Epithelial cell of esophagus (primary cell): ENCODE results near the gene SMOC2.

Experiments used
- DNase-seq: peaks from one replicate; pipeline ENCODE4 v3.0.0; 2010; ENCODE audit warnings: low read depth
- H3K4me3 ChIP-seq: 2 replicates; pipeline ENCODE4 v1.5.1; 2011; ENCODE audit warnings: mild to moderate bottlenecking, low read length, control low read depth
- CTCF ChIP-seq: IDR thresholded peaks from 2 replicates; pipeline ENCODE4 v1.5.1; 2011; ENCODE audit warnings: low read depth, mild to moderate bottlenecking, low read length, control low read depth, inconsistent platforms; ENCODE audit not compliant: insufficient read depth; ENCODE audit errors: missing control alignments

The SMOC2 gene

GRCh38 chr6:168624540-168624939 is 183.6 kb downstream of the SMOC2 start:
- DNase-seq: no peak
- H3K4me3 ChIP-seq: no peak overlapping the region
- TF ChIP-seq CTCF: no peak

DNA sequence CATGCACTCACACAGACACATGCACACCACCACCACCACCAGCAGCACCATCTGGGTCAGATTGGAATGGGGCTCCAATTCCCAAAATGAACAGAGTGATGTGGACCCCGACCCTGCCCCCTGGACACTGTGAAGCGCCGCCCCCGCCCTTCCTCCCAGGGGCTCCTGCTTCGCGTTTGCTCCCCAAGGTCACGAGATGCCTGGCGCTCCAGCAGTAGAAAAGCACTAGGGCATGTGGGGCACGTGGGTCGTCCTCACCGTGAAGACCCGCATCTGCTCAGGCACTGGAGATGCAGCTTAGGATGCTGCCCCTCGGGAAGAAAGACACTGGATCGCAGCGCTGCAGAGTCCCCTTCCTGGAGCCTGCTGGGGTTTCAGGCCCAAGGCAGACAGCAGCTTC is 184.0 kb downstream of the SMOC2 start:
- H3K4me3 ChIP-seq: no peak overlapping the region
- no peak for DNase-seq
- TF ChIP-seq CTCF: no peak

DNA sequence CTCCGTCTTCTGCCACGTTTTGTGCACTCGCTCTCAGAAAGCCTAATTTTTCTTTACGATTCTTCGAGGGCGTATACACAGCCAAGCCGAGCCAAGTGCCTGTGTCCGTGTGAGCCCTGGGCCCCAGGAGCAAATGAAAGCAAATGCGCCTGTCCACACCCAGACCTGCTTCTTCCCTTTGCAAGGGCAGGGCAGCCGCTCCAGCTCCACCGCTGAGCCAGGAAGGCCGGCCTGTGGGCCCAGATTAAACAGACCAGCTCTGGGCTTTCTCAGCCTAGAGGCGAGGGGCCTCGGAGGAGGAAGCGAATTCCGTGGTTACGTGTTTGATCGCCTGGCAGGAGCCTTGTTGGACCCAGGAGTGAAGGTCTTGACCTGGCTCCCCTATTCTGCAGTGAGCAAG is 184.6 kb downstream of the SMOC2 start:
- DNase-seq: no peak
- TF ChIP-seq CTCF: no peak
- no peak overlapping the region for H3K4me3 ChIP-seq

GRCh38 chr6:168626046-168626602 is 185.1 kb downstream of the SMOC2 start:
- no peak for DNase-seq
- H3K4me3 ChIP-seq: no peak overlapping the region
- TF ChIP-seq CTCF: no peak

DNA sequence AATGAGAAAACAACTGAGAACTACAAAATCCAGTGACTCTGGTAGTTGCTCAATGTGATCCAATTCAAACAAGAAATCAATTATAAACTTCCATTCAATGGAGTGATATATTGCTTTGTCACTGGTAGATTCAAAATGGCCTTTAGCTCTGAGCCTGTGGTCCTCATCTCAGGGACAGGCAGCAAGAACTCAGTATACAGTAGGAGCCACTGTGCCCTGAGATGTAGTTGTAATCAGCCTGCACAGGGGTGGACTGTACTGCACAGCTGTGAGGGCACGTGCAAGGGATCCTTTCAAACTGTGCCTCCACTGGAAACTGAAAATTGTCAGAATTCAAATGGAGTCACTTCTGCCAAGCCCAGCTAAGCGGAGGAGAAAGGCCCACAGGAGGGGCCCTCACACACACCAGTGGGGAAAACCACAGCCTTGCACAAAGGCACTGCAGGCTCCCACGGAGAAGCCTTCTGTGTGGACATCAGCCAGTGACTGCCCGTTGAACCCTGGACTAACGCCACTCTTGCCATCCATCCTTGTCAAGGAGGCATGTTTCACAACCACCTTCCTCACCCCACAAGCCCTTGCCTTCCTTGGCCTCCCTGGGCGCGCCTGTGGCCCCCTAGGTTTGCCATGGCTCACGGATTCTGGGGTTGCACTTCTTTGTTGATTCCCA is 186.7 kb downstream of the SMOC2 start:
- DNase-seq: no peak
- H3K4me3 ChIP-seq: no peak overlapping the region
- no peak for TF ChIP-seq CTCF

DNA sequence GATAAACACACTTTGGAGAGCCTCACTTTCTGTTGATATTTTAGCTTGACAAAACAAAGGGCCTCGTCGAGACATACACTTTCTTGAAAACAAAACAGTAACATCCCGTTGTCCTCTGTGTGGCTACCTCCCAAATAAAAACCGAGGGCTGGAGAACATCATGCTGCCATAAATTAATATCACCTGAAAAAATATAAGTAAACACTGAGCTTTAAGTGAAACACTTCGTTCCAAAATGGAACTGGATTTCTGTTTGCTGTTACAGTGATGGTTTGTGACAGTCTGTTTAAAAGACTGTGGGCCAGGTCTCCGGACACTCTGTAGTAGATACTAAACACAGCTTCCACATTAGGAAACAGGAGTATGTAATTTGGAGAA is 187.2 kb downstream of the SMOC2 start:
- no peak for TF ChIP-seq CTCF
- no peak overlapping the region for H3K4me3 ChIP-seq
- no peak for DNase-seq

- H3K4me3 ChIP-seq: no peak overlapping the region
- DNase-seq: no peak
- no peak for TF ChIP-seq CTCF
These were observed 187.8 kb downstream of the SMOC2 start for GRCh38 chr6:168628732-168629245.
